H1 (cell line): ENCODE measurements around the gene PDE4D. TPM values are rescaled to one million over a fixed set of nuclear protein-coding genes. Genes with fewer than 3 reads are reported as not detected.

Source experiments
- CTCF ChIA-PET: fragments of 300-600 bp; sonication (Branson Sonifier 250); formaldehyde crosslinking; loops from one replicate; lab custom pipeline; 2021; ENCODE audit not compliant: partially characterized antibody; lab: Charles Lee
- POLR2A ChIA-PET: fragments of 300-600 bp; sonication (Branson Sonifier 250); formaldehyde crosslinking; loops from one replicate; lab custom pipeline; 2021; ENCODE audit warnings: inconsistent platforms; ENCODE audit not compliant: partially characterized antibody; lab: Charles Lee
- DNase-seq, 2 experiments: peaks; one replicate each; pipeline versions ENCODE4 v3.0.0 to v3.0.0-alpha.2; 2010 to 2022; ENCODE audit warnings: low spot score in 2 of 2, low read depth in 1 of 2, mixed read lengths in 1 of 2
- FAIRE-seq: peaks from 2 replicates; lab custom pipeline; 2011; peaks lifted over from hg19 to GRCh38; lab: Jason Lieb, UNC
- H2AFZ ChIP-seq: 2 replicates; pipeline ENCODE4 v1.8.1; 2012; ENCODE audit warnings: low read length, inconsistent platforms
- H2AK5ac ChIP-seq: 2 replicates; pipeline ENCODE4 v1.6.1; 2013; ENCODE audit warnings: low read depth, low read length
- H2BK120ac ChIP-seq: replicated peaks from 2 replicates; pipeline ENCODE3; 2013; ENCODE audit warnings: low read depth, low read length, inconsistent platforms
- H2BK12ac ChIP-seq: 2 replicates; pipeline ENCODE4 v1.6.1; 2013; ENCODE audit warnings: low read depth, low read length
- H2BK15ac ChIP-seq: 2 replicates; pipeline ENCODE4 v1.6.1; 2013; ENCODE audit warnings: low read length
- H2BK20ac ChIP-seq: 2 replicates; pipeline ENCODE4 v1.6.1; 2013; ENCODE audit warnings: low read length
- H2BK5ac ChIP-seq: 2 replicates; pipeline ENCODE4 v1.6.1; 2013; ENCODE audit warnings: low read depth, low read length
- H3K14ac ChIP-seq: 2 replicates; pipeline ENCODE4 v1.6.1; 2013; ENCODE audit warnings: inconsistent platforms; ENCODE audit not compliant: insufficient read length
- H3K18ac ChIP-seq: 2 replicates; pipeline ENCODE4 v1.6.1; 2013; ENCODE audit warnings: low read length; ENCODE audit errors: extremely low read depth
- H3K23ac ChIP-seq: 2 replicates; pipeline ENCODE4 v1.6.1; 2013; ENCODE audit warnings: inconsistent platforms; ENCODE audit not compliant: insufficient read length
- H3K23me2 ChIP-seq: 2 replicates; pipeline ENCODE4 v1.6.1; 2013; ENCODE audit warnings: low read depth, low read length
- H3K27ac ChIP-seq: 2 replicates; pipeline ENCODE4 v1.6.1; 2011; ENCODE audit warnings: low read depth, low read length, inconsistent platforms
- H3K27me3 ChIP-seq, 4 experiments: replicated peaks in 1 of 4; 1 replicate in 1 of 4; 2 replicates in 3 of 4; pipeline versions ENCODE4 v1.6.1 to v1.8.1; 2011 to 2013; ENCODE audit warnings: low read length in 3 of 4, mild to moderate bottlenecking in 3 of 4, inconsistent platforms in 2 of 4, mixed read lengths in 2 of 4, moderate library complexity in 1 of 4; ENCODE audit not compliant: control insufficient read depth in 3 of 4, insufficient read depth in 3 of 4; ENCODE audit errors: extremely low read depth in 1 of 4
- H3K36me3 ChIP-seq, 4 experiments: 2 replicates each; pipeline versions ENCODE4 v1.6.1 to v1.8.1; 2011 to 2013; ENCODE audit warnings: mild to moderate bottlenecking in 4 of 4, low read length in 3 of 4, moderate library complexity in 2 of 4, control low read depth in 1 of 4, inconsistent platforms in 1 of 4; ENCODE audit not compliant: insufficient read depth in 4 of 4, control insufficient read depth in 2 of 4
- H3K4ac ChIP-seq: replicated peaks from 2 replicates; pipeline ENCODE3; 2013; ENCODE audit warnings: low read length, low read depth, mixed read lengths, inconsistent platforms; ENCODE audit not compliant: insufficient read length
- H3K4me1 ChIP-seq, 4 experiments: replicated peaks in 1 of 4; 1 replicate in 1 of 4; 2 replicates in 3 of 4; pipeline versions ENCODE4 v1.6.1 to v1.8.1; 2011 to 2013; ENCODE audit warnings: low read length in 3 of 4, inconsistent platforms in 2 of 4, mixed read lengths in 1 of 4; ENCODE audit not compliant: insufficient read depth in 4 of 4, control insufficient read depth in 3 of 4
- H3K4me2 ChIP-seq, 2 experiments: 2 replicates each; pipeline versions ENCODE4 v1.6.1 to v1.8.1; 2011 to 2013; ENCODE audit warnings: low read depth in 2 of 2, low read length in 2 of 2, control low read depth in 1 of 2, inconsistent platforms in 1 of 2, mild to moderate bottlenecking in 1 of 2; ENCODE audit not compliant: insufficient read depth in 1 of 2
- H3K4me3 ChIP-seq, 4 experiments: fragments of 200-600, 300-600 bp in 1 of 4; sonication (generic), shearing (Covaris generic), sonication (Bioruptor Twin) in 1 of 4; 2 replicates each; pipeline versions ENCODE4 v1.5.1 to v1.8.1; 2011 to 2016; ENCODE audit warnings: low read length in 4 of 4, low read depth in 3 of 4, control low read depth in 2 of 4, inconsistent platforms in 2 of 4, mild to moderate bottlenecking in 2 of 4, mixed read lengths in 1 of 4, moderate library complexity in 1 of 4; ENCODE audit not compliant: insufficient read depth in 2 of 4; ENCODE audit errors: extremely low read depth in 1 of 4
- H3K56ac ChIP-seq: replicated peaks from 2 replicates; pipeline ENCODE3; 2013; ENCODE audit warnings: low read depth, mild to moderate bottlenecking, mixed read lengths, low read length, inconsistent platforms; ENCODE audit not compliant: insufficient read length
- H3K79me1 ChIP-seq: 2 replicates; pipeline ENCODE4 v1.6.1; 2013; ENCODE audit warnings: low read depth, low read length, control low read depth
- H3K79me2 ChIP-seq, 2 experiments: 2 replicates each; pipeline versions ENCODE4 v1.6.1 to v1.8.1; 2012 to 2013; ENCODE audit warnings: low read length in 2 of 2, mild to moderate bottlenecking in 2 of 2, inconsistent platforms in 1 of 2; ENCODE audit not compliant: insufficient read depth in 2 of 2, control insufficient read depth in 1 of 2
- H3K9ac ChIP-seq, 4 experiments: replicated peaks in 1 of 4; 1 replicate in 1 of 4; 2 replicates in 3 of 4; pipeline versions ENCODE4 v1.6.1 to v1.8.1; 2011 to 2013; ENCODE audit warnings: low read depth in 3 of 4, low read length in 3 of 4, control low read depth in 2 of 4, mild to moderate bottlenecking in 2 of 4, moderate library complexity in 2 of 4, inconsistent platforms in 1 of 4; ENCODE audit errors: extremely low read depth in 1 of 4
- H3K9me3 ChIP-seq, 2 experiments: 2 replicates each; pipeline versions ENCODE4 v1.6.1 to v1.8.1; 2012 to 2013; ENCODE audit warnings: mild to moderate bottlenecking in 2 of 2, moderate library complexity in 2 of 2, control low read depth in 1 of 2, inconsistent platforms in 1 of 2, low read depth in 1 of 2, low read length in 1 of 2, mixed read lengths in 1 of 2; ENCODE audit not compliant: insufficient read depth in 2 of 2
- H4K20me1 ChIP-seq, 2 experiments: replicated peaks in 1 of 2; 2 replicates each; pipeline versions ENCODE3 to v1.8.1; 2011 to 2013; ENCODE audit warnings: inconsistent platforms in 2 of 2, low read length in 2 of 2, mild to moderate bottlenecking in 1 of 2; ENCODE audit not compliant: insufficient read depth in 2 of 2, control insufficient read depth in 1 of 2
- H4K5ac ChIP-seq: 2 replicates; pipeline ENCODE4 v1.6.1; 2013; ENCODE audit warnings: low read length, low read depth, mixed read lengths, inconsistent platforms; ENCODE audit not compliant: insufficient read length
- H4K8ac ChIP-seq: 2 replicates; pipeline ENCODE4 v1.8.0; 2013; ENCODE audit warnings: mild to moderate bottlenecking, moderate library complexity, low read length, inconsistent platforms; ENCODE audit not compliant: insufficient read depth; ENCODE audit errors: extremely low read depth
- H4K91ac ChIP-seq: replicated peaks from 2 replicates; pipeline ENCODE3; 2013; ENCODE audit warnings: low read length, mixed read lengths, inconsistent platforms; ENCODE audit not compliant: insufficient read length
- CBX5 ChIP-seq: fragments of 300-800, 300-1000 bp; sonication (generic); IDR thresholded peaks from 2 replicates; pipeline ENCODE4 v1.7.1; 2016; ENCODE audit warnings: antibody characterized with exemption, low read length, low read depth
- EZH2 ChIP-seq: fragments of 200-600 bp; sonication (generic); IDR thresholded peaks from 2 replicates; pipeline ENCODE4 v1.7.1; 2012; ENCODE audit warnings: low read depth, mild to moderate bottlenecking, moderate library complexity, low read length, inconsistent platforms; ENCODE audit not compliant: severe bottlenecking
- JUN ChIP-seq: IDR thresholded peaks from 2 replicates; pipeline ENCODE4 v1.6.1; 2011; ENCODE audit warnings: low read depth, mild to moderate bottlenecking, improper control_type of control experiment, low read length
- KDM5A ChIP-seq: fragments of 200-600 bp; IDR thresholded peaks from 2 replicates; pipeline ENCODE4 v1.7.1; 2012; ENCODE audit warnings: mild to moderate bottlenecking, low read length, inconsistent platforms, mixed read lengths
- POLR2AphosphoS5 ChIP-seq: IDR thresholded peaks from 2 replicates; pipeline ENCODE4 v1.6.1; 2011; ENCODE audit warnings: low read depth, low read length
- RNF2 ChIP-seq: fragments of 200-900, 300-1000 bp; sonication (generic); IDR thresholded peaks from 2 replicates; pipeline ENCODE4 v1.7.1; 2016; ENCODE audit warnings: borderline replicate concordance, low read depth, mild to moderate bottlenecking, antibody characterized with exemption, low read length; ENCODE audit not compliant: poor library complexity, severe bottlenecking; ENCODE audit errors: missing control alignments
- SIRT6 ChIP-seq: IDR thresholded peaks from one replicate; pipeline ENCODE4 v1.7.1; 2012; ENCODE audit warnings: low read length, inconsistent platforms
- TBP ChIP-seq: IDR thresholded peaks from 2 replicates; pipeline ENCODE4 v1.6.1; 2011; ENCODE audit warnings: low read depth, low read length, improper control_type of control experiment
- TEAD4 ChIP-seq: IDR thresholded peaks from 2 replicates; pipeline ENCODE4 v1.6.1; 2012; ENCODE audit warnings: low read depth, low read length, inconsistent platforms, mixed read lengths
- ZNF274 ChIP-seq: IDR thresholded peaks from 2 replicates; pipeline ENCODE4 v1.7.0; 2012; ENCODE audit warnings: low read length, borderline replicate concordance; ENCODE audit errors: extremely low read depth
- polyA plus RNA-seq, 7 experiments: library from polyadenylated mRNA; depleted of rRNA in 3 of 7; stranded (reverse) in 5 of 7; unstranded in 2 of 7; fragments of >200 nt in 5 of 7; fragments of 200-250 nt in 2 of 7; gene quantifications; 1 replicate in 5 of 7; 2 replicates in 1 of 7; 4 replicates in 1 of 7; pipeline versions ENCODE4 v1.2.1 to v1.2.3, GENCODE V29; 2011 to 2013; ENCODE audit warnings: missing spikeins in 2 of 7, mixed read lengths in 2 of 7
- total RNA-seq: library from RNA; stranded (reverse); fragmentation: NEBNext Ultra II Directional; extraction: Animal tissue kit (Norgen Biotek cat#: 25700); gene quantifications from 2 replicates; pipeline ENCODE4 v1.2.1, GENCODE V29; 2021

The PDE4D gene
- total and polyA plus RNA-seq, 2 of the 8 experiments (the other 6 are each of a cell fraction or from before 2014, with no cell fraction given) = 2.3 to 3.7 TPM

DNA sequence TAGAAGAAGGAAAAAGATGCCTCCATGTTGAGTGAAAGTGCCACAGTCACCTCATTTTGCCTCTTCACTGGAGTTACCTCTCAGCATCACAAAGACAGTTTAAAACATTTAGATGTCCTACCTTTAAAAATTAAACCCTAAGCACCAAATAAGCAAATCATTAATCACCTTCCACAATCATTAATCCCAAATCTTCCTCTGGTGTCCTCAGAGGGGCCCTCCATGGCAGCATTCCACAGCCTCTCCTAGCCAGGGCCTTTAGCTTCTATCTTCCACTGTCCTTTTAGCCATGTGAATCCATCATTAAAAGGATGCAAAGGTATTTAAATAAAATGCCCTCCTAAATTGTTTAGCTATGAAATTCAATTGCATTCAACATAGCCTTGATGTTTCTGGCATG lies 310.8 kb downstream of the PDE4D start:
- H2AK5ac ChIP-seq = no peak overlapping the region
- no peaks in the 10 kb centered on the region for H3K9me3 ChIP-seq
- H3K27ac ChIP-seq = no peak overlapping the region
- no peak overlapping the region for H3K4me3 ChIP-seq
- H3K9ac ChIP-seq = no peak overlapping the region
- no peak overlapping the region for H3K4ac ChIP-seq
- no peak overlapping the region for H2BK5ac ChIP-seq
- CTCF ChIA-PET = interaction anchor here (0.8 to 1.1 kb wide), 4 partner anchors 9 to 86 kb away, joined by 3 read pairs; no protein-coding TSS in a partner anchor
- H3K23me2 ChIP-seq = no peaks in the 10 kb centered on the region
- DNase-seq = no peak
- H3K79me1 ChIP-seq = no peaks in the 10 kb centered on the region
- no peak overlapping the region for H4K91ac ChIP-seq
- no peak overlapping the region for H3K4me2 ChIP-seq
- no peak for TF ChIP-seq EZH2
- no peak for TF ChIP-seq JUN
- no peak for TF ChIP-seq SIRT6
- TF ChIP-seq RNF2 = no peak
- TF ChIP-seq ZNF274 = no peak
- no peak for TF ChIP-seq POLR2AphosphoS5
- TF ChIP-seq KDM5A = no peak
- no peak for TF ChIP-seq CBX5
- TF ChIP-seq TBP = no peak
- no peak for TF ChIP-seq TEAD4
- TF ChIP-seq, all 59 proteins: peak for 0
- Histone ChIP-seq H3K36me3 (no peaks in the 10 kb centered on the region), H3K4me1 (peaks cover 0 to 17% (median 3%) of the 10 kb centered on the region in 4 experiments; a peak in 5 of 7 replicates), H3K23ac (no peak overlapping the region), H4K5ac (no peak overlapping the region), H3K27me3 (no peaks in the 10 kb centered on the region), H3K18ac (no peak overlapping the region), H4K20me1 (no peaks in the 10 kb centered on the region), H2BK15ac (no peak overlapping the region), H3K56ac (no peak overlapping the region), H3K79me2 (no peaks in the 10 kb centered on the region), H2BK12ac (no peak overlapping the region), H3K14ac (no peak overlapping the region), H2BK120ac (no peak overlapping the region), H2AFZ (no peak overlapping the region), H2BK20ac (no peak overlapping the region), H4K8ac (no peak overlapping the region)
- POLR2A ChIA-PET = interaction anchor here (1.2 to 1.6 kb wide), 2 partner anchors 10 to 23 kb away, joined by 3 to 4 read pairs; no protein-coding TSS in a partner anchor
- no peak for FAIRE-seq
